Skeletal muscle cell (primary cell): ENCODE data around the gene HELZ2.
"Not testable (repeated sequence)": the region's sequence is repeated elsewhere in the genome, so short reads cannot be mapped to it uniquely, and the experiment has no call there.

Experiments
- DNase-seq: peaks from one replicate; pipeline ENCODE4 v3.0.0-alpha.2; 2010; ENCODE audit warnings: low read depth
- H3K4me3 ChIP-seq: 2 replicates; pipeline ENCODE4 v1.5.1; 2011; ENCODE audit warnings: low read depth, mild to moderate bottlenecking, control low read depth, low read length, moderate library complexity

The HELZ2 gene

DNA sequence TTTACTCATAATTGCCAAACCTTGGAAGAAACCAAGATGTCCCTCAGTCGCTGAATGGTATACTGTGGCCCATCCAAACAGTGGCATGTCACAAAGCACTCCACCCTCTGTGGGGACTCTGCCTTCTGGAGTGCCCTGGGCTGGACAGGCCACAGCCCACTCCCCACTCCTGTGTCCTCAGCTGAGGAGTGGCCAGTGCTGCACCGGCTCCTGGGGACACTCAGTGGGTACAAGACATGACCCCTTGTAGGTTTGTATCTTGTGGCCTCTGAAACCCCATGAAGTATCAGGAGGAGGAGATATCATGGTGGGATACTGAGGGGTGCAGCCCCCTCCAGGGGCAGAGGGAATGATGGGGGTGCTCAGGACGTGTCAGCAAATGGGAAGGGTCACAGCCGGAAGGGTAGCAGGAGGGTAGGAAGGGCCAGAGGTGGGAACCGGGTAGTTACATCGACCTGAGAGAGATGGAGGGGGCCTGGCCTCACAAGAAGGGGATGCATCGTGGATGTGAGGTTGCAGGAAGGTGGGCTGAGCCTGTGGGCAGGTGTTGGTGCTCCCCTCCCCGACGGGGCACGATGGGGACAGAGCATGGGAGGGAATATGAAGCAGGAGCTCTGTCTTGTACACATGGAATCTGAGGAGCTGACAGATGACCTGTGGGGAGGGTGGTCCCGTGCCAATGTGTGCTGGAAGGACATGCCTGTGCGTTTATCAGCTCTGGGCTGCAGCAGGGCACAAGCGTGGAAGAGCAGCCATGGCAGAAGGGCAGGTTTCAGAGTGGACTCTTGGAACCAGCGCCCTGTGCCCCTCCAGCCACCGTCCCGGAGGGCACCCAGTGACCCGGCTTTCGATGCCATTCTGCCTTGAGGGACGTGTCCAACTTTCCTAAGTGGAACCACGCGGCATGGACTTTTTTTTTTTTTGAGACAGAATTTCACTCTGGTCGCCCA lies 11.9 kb upstream of the HELZ2 start:
- H3K4me3 ChIP-seq, result no peak overlapping the region
- DNase-seq, result no peak

DNA sequence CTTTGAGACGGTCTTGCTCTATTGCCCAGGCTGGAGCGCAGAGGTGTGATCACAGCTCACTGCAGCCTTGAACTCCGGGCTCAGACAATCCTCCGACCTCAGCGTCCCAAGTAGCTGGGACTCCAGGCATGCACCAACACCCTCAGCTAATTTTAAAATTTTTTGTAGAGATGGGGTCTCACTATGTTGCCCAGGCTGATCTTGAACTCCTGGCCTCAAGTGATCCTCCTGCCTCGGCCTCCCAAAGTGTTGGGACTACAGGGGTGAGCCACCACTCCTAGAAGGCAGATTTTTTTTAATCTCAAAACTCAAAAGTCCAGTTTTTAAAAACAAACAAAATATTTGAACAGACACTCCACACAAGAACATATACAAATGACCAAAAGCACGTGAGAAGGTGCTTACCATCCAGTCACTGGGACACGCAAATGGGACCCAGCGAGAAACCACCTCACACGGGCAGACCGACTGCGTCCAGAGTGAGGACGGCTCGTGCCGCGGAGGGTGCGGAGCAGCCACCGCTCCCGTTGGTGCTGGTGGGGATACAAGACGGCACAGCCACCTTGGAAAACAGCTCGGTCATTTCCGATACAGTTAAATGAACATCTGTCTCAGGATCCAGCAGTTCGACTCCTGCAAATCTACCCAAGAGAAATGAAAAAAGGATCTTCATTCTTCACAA lies 8.5 kb upstream of the HELZ2 start:
- no peak overlapping the region for H3K4me3 ChIP-seq
- no peak for DNase-seq

DNA sequence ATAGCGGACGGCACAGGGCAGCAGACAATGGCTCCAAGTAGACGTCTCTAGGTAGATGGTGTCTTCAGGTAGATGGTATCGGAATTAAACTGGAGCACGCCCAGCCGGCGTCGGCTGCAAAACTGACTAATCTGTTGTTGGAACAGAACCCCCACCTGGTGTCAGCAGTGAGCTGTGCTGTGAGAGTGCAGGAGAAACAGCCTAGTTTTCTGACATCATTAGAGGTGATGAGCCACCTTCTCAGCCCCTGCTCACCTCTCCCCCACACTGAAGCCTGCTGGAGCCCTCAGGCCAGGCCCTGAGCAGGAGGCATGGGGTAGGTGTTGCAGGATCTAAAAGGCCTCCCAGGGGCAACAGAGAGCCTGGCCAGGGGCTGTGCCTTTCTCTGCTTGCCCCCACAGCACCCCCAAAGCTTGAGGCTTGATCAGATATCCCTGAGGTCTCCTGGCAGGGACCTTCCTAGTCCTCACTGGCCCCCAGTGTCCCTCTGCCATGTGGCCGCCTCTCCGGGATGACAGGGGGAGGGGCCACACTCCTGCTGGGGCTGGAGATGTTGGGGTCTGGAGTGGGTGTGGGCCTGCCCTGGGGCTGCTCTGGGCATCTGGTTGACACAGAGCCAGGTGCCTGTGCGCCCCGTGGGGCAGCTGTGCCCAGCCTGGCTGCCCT lies 6.9 kb upstream of the HELZ2 start:
- DNase-seq, result no peak
- no peak overlapping the region for H3K4me3 ChIP-seq

DNA sequence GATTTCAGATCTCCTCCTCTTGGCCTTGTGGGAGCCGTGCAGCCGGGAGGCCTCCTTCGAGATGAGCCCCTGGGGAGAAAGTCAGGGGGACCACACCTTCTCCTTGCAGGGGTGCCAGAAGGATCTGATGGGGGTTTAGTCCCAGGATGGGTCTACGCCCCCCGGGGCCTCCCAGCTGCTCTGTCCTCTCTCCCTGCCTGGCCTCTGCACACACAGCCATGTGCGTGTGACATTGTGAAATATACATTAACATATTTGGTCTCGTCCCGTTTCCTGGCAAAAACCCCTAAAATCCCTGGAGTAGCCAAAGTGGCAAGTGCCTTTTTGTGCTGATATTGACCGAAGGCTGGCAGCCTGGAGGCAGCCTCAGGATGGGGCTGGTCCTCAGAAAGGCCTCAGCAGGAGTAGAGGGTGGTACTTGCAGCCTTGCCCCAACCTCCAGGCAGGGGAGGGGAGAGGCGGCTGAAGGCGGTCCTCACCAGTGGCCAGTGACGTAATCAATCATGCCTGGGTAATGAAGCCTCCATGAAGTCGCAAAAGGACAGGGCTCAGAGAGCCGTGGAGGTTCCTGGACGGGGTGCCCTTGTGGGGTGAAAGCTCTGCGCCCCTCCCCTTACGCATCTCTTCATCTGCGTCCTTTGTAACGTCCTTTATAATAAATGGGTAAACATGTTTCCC lies 5.1 kb upstream of the HELZ2 start:
- no peak for DNase-seq

DNA sequence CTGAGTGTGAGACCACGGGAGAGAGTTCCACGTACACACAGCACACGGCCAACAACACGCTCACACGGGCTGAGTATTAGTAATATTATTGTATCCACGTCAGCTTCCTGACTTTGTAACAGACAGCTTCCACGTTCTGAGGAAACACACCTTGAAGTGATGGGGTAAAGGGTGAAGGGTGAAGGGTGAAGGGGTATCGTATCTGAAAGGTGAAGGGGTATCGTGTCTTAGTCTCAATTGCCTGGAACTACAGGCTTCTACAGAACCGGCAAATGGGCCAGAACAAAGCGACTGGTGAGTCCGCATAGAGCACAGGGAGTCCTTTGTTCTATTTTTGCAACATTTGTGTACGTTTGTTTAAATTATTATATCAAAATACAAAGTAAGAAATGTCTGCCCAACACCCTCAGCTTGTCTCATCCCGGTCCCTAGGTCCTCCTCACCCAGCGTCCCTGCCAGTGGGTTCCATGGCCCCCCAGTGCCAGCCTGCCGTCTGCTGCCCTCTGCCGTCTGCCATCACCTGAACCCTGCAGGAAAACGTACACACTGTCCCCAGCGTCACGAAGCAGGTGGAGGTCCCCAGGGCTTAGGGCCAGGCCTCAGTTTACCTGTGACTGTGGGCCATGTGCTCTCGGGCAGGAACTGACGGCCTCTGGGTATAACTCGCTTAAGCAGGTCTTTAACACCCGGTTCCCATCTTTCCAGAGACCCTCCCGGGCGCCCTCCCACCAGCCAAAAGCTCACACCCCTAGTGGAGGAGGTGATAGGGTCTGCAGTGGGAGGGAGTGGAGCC lies 4.4 kb upstream of the HELZ2 start:
- no peak overlapping the region for H3K4me3 ChIP-seq
- no peak for DNase-seq

More for the DNA sequence above, 5.1 kb upstream of the HELZ2 start:
- H3K4me3 ChIP-seq, result no peak overlapping the region

DNA sequence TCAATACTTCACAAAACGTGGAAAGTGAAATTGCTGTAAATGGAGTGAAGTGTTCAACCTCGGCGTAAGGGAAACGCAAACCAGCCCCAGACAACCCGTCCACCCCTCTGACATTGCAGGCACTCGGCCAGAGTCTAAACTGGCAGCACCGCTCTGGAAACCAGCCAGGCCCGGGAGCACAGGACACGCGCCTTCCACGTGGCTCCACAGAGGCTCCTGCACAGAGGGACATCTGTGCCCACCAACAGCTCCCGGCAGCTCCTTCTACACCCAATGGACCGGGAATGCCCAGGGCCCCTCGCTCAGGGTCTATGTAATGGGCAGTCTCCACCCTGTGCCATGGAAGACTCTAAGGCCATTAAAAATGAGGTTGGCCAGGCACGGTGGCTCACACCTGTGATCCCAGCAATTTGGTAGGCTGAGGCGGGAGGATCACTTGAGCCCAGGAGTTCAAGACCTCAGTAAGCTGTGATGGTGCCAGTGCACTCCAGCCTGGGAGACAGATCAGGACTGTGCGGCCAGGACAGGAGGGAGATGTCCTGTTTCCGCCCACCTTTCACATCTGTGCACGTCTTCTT lies 3.4 kb upstream of the HELZ2 start:
- no peak overlapping the region for H3K4me3 ChIP-seq
- no peak for DNase-seq

DNA sequence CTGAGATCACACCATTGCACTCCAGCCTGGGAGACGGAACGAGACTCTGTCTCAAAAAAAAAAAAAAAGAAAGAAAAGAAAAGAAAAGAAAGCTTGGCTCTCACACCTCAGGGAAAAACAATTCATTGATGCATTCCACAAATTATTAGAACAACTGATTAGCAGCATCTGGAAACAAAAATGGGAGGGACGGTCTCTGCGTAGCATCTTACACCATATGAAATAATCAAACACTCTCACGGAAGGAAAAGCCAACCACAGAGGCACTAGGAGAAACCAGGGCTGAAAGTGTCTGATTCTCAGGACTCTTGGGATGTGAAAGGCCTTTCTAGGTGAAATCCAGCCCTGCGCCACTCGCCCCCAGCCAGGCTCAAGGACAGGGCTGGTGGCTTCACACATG lies 2.3 kb upstream of the HELZ2 start:
- no peak for DNase-seq
- H3K4me3 ChIP-seq, result no peak overlapping the region

DNA sequence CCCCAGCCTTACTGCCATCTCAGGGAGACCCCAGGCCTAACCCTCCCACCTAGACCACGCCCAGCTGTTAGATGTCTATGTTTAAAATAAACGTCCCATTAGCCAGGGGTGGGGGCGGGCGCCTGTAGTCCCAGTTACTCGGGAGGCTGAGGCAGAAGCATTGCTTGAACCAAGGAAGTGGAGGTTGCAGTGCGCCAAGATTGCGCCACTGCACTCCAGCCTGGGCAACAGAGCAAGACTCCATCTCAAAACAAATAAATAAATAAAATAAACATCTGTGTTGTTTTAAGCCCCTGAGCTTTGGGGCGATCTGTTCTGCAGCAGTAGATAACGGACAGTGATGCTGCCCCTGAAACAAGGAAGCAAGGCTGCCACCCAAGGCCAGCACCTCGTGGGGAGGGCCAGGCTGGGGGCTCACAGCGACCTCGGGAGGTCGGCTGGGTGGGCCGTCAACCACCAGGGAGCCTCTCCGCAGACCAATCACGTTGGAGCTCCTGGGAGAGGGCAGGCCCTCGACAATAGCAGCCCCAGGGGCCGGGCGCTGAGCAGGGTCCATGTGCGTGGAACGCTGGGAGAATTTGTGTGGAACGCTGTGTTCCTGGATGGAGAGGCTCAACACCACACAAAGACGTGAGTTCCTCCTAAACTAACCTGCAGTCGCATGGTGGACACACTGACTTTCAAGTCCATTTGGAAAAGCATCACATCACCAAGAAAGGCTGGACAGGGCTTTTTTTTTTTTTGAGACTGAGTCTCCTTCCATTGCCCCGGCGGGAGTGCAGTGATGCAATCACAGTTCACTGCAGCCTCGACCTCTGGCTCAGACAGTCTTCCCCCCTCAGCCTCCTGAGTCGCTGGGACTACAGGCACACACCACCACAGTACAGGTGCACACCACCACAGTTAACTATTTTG lies 1.0 kb upstream of the HELZ2 start:
- no peak for DNase-seq
- no peak overlapping the region for H3K4me3 ChIP-seq

DNA sequence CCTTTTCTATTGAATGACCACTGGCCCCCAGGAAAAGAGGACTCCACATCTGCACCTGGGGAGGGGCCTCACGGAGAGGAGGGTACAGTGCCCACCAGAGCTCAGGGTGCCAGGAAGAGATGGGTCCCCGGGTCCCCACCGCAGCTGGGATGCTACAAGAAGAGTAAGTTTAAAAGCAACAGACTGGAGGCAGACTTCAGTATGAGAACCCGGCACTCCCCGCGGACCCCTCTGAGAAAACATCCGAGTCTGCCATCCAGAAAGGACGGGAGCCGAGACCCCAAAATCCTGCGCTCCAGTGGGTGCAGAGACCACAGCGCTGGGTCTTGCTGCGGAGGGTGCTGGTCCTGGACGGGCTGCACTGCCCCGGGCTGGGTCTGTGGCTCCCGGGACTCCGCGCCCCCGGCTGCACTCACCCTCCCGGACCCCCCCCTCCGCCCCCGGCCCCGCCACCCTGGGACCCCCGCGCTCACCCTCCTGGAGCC lies 350 bp downstream of the HELZ2 start:
- peak overlapping the region; percentile 75 for H3K4me3 ChIP-seq

DNA sequence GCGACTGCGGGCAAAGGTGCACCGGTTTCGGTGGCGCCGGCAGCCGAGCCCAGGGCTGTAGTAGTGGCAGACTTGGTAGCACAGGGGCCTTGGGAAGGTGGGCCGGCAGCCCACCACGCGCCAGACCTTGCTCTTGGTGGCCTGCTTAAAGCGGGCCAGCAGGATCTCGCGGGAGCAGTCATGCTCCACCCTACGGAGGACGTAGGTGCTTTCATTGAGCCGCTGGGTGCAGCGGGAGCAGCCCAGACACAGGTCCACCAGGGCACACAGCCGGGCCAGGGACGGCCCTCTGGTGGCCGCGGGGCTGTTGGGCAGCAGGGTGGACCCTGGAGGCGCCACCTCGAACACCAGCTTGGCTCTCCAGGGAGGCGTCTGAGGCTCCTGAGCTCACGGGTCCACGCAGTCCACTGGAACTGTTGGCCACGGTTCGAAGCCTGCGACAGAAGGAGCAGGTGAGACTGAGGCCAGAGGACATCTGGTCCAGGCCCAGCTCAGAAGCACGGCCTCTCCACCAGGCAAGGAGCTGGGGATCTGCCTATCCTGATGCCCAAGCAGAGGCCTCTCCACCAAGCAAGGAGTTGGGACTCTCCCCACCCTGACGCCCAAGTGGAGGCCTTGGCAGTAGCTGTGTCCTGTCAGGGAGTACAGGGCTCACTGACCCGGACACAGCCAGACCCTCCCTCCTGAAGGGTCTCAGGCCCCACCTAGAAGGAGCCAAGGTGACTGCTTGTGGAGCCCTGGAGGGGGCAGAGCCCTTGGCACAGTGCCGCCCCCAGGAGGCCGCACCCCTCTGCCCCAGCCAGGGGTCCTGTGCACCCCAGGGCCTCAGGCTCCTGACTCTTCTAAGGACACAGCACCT lies 1.0 kb downstream of the HELZ2 start:
- DNase-seq, result no peak
- peak overlapping the region; percentile 75 for H3K4me3 ChIP-seq

More for the DNA sequence above, 350 bp downstream of the HELZ2 start:
- no peak for DNase-seq

DNA sequence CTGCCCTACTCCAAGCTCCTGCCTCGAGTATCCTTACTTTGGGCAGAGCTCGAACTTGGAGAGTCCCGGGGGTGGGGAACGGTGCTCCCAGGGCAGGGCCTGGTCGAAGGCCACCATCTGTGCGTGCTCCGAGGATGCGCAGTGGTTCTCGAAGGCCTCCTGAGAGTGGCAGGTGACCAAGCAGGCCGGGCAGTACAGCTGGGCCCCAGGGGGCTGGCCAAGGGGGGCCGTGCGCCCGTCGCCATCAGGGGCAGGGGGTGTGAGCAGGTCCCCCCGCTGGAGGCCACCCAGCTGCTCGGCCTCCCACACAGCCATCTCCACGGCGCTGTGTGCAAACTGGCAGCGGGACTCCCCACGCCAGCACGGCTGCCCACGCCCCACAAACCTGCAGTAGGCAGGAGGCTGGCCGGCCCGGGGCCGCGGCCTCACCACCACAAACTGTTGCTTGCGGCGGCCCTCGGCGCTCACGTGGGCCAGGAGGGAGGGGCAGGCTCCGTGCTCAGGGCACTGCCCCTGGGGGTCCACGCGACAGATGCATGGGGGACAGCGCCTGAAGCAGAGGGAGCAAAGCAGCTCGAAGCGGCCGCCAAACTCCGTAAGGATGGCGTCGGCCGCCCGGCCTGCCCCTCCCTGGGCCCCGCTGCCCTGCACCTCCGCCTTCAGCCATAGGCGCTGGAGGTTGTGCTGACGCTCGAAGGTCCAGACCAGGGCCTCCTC lies 1.8 kb downstream of the HELZ2 start:
- DNase-seq, result no peak
- H3K4me3 ChIP-seq, result no peak overlapping the region

DNA sequence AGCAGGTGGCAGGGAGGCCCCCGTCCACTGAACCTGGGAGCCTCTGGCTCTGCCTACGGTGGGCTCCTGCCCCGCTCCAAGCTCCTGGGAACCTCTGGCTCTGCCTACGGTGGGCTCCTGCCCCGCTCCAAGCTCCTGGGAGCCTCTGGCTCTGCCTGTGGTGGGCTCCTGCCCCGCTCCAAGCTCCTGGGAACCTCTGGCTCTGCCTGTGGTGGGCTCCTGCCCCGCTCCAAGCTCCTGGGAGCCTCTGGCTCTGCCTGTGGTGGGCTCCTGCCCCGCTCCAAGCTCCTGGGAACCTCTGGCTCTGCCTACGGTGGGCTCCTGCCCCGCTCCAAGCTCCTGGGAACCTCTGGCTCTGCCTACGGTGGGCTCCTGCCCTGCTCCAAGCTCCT lies 3.0 kb downstream of the HELZ2 start:
- not testable (repeated sequence) for DNase-seq, H3K4me3 ChIP-seq

DNA sequence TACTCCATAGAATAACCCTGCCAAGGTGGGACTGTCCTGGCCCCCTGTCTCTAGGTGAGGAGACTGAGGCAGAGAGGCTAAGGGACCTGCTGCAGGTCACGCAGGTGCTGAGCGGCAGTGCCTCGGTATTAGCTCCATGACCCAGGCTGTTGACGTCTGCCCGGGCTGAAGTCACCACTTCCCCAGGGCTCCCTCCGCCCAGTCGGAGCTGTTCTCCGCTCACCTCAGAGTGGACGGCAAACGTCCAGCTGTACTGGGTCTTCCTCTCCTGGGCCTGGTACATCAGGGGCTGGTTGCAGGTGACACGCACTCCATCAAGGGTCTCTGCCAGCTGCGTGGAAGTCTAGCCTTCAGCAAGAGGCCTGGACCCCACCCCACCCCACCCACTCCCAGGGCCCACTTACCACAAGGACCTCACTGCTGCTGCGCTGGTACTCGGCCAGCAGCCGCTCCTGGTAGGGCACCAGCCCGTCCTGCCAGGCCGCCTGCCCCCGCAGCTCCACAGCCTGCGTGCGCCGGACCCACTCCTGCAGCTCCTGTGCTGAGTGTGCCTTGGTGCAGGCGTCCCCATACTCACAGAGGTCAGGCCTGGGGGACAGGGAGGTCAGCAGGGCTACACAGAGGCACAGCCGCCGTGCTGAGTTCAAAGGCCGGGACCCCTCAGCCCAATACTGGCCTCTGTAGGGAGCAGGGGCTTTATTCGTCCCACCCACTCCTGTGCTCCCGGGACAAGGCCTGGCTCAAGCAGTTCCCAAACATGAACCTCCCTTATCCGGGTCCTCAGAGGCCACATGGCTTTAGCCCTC lies 3.6 kb downstream of the HELZ2 start:
- no peak overlapping the region for H3K4me3 ChIP-seq
- DNase-seq, result no peak

DNA sequence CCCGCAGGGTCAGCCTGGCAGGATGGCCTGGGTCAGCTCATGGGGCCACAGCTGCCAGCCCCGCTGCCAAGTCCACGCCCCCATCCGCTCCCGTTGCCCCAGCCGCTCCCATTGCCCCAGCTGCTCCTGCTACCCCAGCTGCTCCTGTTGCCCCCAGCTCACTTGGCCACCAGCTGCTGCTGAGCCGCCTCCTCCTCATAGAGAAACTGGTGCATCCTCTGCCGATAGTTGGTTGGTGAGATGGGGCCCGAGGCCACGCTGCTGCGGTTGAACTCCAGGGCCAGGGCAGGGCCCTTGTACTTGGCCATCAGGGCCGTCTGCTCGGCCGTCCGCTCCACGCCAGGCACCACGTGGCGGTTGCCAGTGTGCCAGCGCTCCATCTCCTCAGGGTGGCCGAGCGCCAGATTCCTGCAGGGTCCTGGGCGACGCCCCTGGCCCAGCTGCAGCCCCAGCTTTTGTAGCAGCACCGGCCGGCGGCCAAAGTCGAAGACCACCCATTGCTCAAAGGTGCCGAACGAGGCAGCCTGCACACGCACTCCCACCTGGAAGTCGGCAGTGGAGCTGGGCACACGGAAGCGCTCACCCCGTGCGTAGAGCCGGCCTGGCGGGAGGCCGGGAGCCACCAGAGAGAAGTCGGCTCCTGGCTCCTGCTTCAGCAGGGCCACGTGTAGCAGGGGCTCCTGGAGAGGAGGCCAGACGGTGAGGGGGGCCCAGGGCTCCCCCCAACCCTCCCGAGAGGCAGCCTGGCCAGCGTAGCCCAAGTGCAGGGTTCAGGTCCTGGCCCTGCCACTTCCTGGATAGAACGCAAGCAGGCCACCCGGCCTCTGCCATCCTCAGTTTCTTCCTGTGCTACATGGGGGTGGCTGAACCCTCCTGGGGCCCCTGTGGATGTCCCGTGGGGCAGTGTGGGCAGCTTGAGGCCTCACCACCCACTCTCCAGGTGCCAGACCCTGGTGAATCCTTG lies 4.8 kb downstream of the HELZ2 start:
- H3K4me3 ChIP-seq, result no peak overlapping the region
- DNase-seq, result no peak
